Body of pancreas (tissue), 4 donors: ENCODE data around the gene MACF1.

ENCODE experiments used
- CTCF ChIP-seq, 7 experiments: fragments of 450-650 bp in 4 of 7; fragments of 200-600 bp in 3 of 7; sonication (generic) in 3 of 7; IDR thresholded peaks; one replicate each; pipeline ENCODE4 v1.5.1; 2016 to 2019; ENCODE audit warnings: antibody characterized with exemption in 7 of 7
- POLR2A ChIP-seq, 3 donors: fragments of 450-650 bp; IDR thresholded peaks; one replicate each; pipeline ENCODE4 v1.6.1; 2016; ENCODE audit warnings: antibody characterized with exemption in 3 of 3, mild to moderate bottlenecking in 2 of 3

- TF ChIP-seq CTCF (IDR thresholded peaks at IDR 0.05) (no peak), POLR2A (IDR thresholded peaks at IDR 0.05) (no peak)
These were observed 172.2 kb downstream of the MACF1 start for GRCh38 chr1:39376656-39377055.
